ENCODE data around the gene BHLHA9.

DNA sequence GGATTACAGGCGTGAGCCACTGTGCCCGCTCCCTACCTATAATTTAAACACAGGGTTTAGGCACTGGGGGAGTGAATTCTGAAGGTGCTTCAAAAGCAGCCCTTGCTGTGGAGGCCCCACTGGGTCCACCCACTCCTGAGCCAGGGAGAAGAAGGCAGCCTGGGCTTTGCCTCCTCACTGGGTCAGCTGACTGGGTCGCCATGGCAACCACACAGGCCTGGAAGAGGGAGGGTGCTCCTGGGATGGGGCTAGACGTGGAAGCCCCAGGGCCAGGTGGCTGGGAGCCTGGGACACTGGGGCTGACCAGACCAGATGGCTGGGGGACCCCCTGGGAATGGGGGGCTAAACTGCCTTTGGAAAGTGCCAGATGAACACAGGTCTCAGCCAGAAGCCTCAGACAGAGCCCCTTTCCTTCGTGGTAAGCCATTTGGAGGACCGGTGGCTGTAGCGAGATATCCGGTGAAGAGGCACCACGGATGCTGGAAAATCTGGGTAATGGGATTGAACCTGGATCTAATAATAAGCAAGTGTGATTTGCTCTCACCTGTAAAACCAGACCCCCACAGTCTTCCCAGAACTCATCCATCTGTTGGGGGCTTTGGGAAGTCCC is 42.1 kb downstream of the BHLHA9 start:
- no peak for TF ChIP-seq POLR2A (IDR thresholded peaks at IDR 0.05)
- TF ChIP-seq, protein P1, sequence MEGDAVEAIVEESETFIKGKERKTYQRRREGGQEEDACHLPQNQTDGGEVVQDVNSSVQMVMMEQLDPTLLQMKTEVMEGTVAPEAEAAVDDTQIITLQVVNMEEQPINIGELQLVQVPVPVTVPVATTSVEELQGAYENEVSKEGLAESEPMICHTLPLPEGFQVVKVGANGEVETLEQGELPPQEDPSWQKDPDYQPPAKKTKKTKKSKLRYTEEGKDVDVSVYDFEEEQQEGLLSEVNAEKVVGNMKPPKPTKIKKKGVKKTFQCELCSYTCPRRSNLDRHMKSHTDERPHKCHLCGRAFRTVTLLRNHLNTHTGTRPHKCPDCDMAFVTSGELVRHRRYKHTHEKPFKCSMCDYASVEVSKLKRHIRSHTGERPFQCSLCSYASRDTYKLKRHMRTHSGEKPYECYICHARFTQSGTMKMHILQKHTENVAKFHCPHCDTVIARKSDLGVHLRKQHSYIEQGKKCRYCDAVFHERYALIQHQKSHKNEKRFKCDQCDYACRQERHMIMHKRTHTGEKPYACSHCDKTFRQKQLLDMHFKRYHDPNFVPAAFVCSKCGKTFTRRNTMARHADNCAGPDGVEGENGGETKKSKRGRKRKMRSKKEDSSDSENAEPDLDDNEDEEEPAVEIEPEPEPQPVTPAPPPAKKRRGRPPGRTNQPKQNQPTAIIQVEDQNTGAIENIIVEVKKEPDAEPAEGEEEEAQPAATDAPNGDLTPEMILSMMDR (IDR thresholded peaks at IDR 0.05), result no peak
